ENCODE data around the gene SCMH1.

The SCMH1 gene

DNA sequence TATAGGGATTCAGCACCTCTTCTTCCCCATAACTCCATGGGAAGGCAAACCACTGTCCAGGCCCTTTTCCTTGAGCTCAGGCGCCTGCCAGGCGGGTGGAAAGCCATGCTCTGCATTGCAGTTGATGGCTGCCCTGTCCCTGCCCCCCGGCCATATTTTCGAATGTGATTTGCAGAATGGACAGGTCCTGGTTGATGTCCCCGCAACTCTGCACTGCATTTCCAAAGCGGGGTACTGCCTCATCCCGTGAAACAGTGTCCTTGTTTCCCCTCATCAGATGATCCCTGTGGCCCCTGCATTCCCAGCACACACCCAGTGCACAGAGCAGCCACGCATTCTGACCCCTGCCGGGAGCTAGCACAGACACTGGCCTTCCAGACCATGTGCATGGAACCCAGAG lies 33.7 kb upstream of the SCMH1 start:
- Histone ChIP-seq H3K4me2 (ENCODE audit: low read depth, low read length, poor library complexity, severe bottlenecking) (no peak overlapping the region), H3K27ac (ENCODE audit: low read depth, low read length) (no peak overlapping the region), H3K79me2 (ENCODE audit: insufficient read depth, low read length) (no peaks in the 10 kb centered on the region), H3K9me3 (ENCODE audit: insufficient read depth, low read length) (no peaks in the 10 kb centered on the region), H3K36me3 (ENCODE audit: low read length) (no peaks in the 10 kb centered on the region), H3K4me3 (ENCODE audit: insufficient read depth, low read length, poor library complexity, severe bottlenecking) (no peak overlapping the region), H4K20me1 (ENCODE audit: low read depth, low read length) (no peaks in the 10 kb centered on the region), H3K27me3 (ENCODE audit: low read length) (no peaks in the 10 kb centered on the region), H2AFZ (ENCODE audit: low read depth, low read length, severe bottlenecking) (no peak overlapping the region), H3K9ac (ENCODE audit: low read length) (no peak overlapping the region), H3F3A (ENCODE audit: insufficient read depth) (no peaks in the 10 kb centered on the region), H3K9me2 (replicated peaks; ENCODE audit: insufficient read depth, low read length) (no peaks in the 10 kb centered on the region)
- TF ChIP-seq, protein P1, sequence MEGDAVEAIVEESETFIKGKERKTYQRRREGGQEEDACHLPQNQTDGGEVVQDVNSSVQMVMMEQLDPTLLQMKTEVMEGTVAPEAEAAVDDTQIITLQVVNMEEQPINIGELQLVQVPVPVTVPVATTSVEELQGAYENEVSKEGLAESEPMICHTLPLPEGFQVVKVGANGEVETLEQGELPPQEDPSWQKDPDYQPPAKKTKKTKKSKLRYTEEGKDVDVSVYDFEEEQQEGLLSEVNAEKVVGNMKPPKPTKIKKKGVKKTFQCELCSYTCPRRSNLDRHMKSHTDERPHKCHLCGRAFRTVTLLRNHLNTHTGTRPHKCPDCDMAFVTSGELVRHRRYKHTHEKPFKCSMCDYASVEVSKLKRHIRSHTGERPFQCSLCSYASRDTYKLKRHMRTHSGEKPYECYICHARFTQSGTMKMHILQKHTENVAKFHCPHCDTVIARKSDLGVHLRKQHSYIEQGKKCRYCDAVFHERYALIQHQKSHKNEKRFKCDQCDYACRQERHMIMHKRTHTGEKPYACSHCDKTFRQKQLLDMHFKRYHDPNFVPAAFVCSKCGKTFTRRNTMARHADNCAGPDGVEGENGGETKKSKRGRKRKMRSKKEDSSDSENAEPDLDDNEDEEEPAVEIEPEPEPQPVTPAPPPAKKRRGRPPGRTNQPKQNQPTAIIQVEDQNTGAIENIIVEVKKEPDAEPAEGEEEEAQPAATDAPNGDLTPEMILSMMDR (IDR thresholded peaks at IDR 0.05; ENCODE audit: insufficient read depth, low read length, poor library complexity, severe bottlenecking), result no peak
- no peak for TF ChIP-seq EZH2phosphoT487 (conservative IDR thresholded peaks at IDR 0.05; ENCODE audit: low read length)

DNA sequence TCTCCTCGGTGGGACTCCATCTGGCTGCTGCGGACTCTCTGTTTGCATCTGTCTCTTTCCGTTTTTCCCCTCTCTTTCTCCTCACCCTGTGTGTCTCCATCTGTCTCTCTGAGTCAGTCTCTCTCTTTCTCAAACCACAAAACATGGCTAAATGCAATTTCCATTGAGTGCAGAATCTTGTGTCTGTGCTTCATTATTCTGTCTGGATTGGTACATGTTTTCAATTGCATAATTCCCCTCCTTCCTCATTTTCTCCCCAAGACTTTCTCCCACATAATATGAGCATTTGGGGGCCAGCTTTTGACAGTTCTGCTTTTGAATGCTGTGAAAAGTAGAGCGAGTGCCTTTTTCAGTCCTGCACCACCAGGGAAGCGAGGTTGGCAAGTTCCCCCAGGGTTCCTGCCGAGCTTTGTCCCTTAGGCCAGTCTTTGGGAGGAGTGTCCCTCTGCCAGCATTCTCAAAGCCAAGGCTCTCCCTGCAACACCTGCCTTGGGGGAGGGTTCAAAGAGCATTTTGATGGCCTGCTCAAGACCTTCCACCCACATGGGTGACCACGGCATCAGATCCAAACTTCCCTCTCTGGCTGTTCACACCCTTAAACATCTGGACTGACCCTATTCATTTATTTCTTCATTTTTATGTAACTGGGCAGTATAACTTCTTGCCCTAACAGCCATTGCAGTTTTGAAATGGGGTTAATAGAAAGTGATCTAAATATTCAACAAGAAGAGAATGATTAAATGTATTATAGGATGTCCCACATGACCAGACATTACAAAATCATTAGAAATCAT lies 32.8 kb upstream of the SCMH1 start:
- TF ChIP-seq, protein P1 (IDR thresholded peaks at IDR 0.05; ENCODE audit: insufficient read depth, low read length, poor library complexity, severe bottlenecking), result no peak
- TF ChIP-seq EZH2phosphoT487 (conservative IDR thresholded peaks at IDR 0.05; ENCODE audit: low read length), result no peak
- H3K9me2 ChIP-seq (replicated peaks; ENCODE audit: insufficient read depth, low read length), result no peaks in the 10 kb centered on the region
- H3K27ac ChIP-seq (ENCODE audit: low read depth, low read length), result no peak overlapping the region
- H3K9ac ChIP-seq (ENCODE audit: low read length), result no peak overlapping the region
- no peaks in the 10 kb centered on the region for H4K20me1 ChIP-seq (ENCODE audit: low read depth, low read length)
- no peaks in the 10 kb centered on the region for H3K27me3 ChIP-seq (ENCODE audit: low read length)
- no peaks in the 10 kb centered on the region for H3K9me3 ChIP-seq (ENCODE audit: insufficient read depth, low read length)
- H3K4me2 ChIP-seq (ENCODE audit: low read depth, low read length, poor library complexity, severe bottlenecking), result no peak overlapping the region
- H3F3A ChIP-seq (ENCODE audit: insufficient read depth), result no peaks in the 10 kb centered on the region
- no peak overlapping the region for H2AFZ ChIP-seq (ENCODE audit: low read depth, low read length, severe bottlenecking)
- H3K36me3 ChIP-seq (ENCODE audit: low read length), result no peaks in the 10 kb centered on the region
- no peaks in the 10 kb centered on the region for H3K79me2 ChIP-seq (ENCODE audit: insufficient read depth, low read length)
- H3K4me3 ChIP-seq (ENCODE audit: insufficient read depth, low read length, poor library complexity, severe bottlenecking), result no peak overlapping the region

DNA sequence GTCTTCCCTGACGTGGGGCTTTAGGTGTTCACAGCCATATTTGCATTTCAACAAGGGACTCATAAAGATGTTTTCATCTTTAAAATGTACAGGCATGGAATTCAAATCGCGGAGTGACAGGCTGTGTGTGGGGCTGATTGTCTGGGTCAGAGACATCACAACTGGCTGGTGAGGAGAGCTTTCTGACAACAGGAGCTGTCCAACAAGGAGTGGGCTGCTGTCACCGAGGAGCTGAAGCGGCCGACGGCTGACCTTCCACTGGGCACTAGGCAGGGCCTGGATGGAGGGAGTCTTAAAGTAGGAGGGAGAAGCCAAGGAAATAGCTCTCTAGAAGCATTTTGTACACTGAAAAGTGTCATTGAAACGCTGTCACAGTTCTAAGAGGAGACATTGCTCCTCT lies 30.5 kb upstream of the SCMH1 start:
- H3K9ac ChIP-seq (ENCODE audit: low read length), result no peak overlapping the region
- no peaks in the 10 kb centered on the region for H3K36me3 ChIP-seq (ENCODE audit: low read length)
- H3K9me2 ChIP-seq (replicated peaks; ENCODE audit: insufficient read depth, low read length), result no peaks in the 10 kb centered on the region
- no peak overlapping the region for H3K27ac ChIP-seq (ENCODE audit: low read depth, low read length)
- H4K20me1 ChIP-seq (ENCODE audit: low read depth, low read length), result no peaks in the 10 kb centered on the region
- no peaks in the 10 kb centered on the region for H3F3A ChIP-seq (ENCODE audit: insufficient read depth)
- no peaks in the 10 kb centered on the region for H3K9me3 ChIP-seq (ENCODE audit: insufficient read depth, low read length)
- no peak overlapping the region for H3K4me3 ChIP-seq (ENCODE audit: insufficient read depth, low read length, poor library complexity, severe bottlenecking)
- no peaks in the 10 kb centered on the region for H3K27me3 ChIP-seq (ENCODE audit: low read length)
- H3K79me2 ChIP-seq (ENCODE audit: insufficient read depth, low read length), result no peaks in the 10 kb centered on the region
- TF ChIP-seq, protein P1 (IDR thresholded peaks at IDR 0.05; ENCODE audit: insufficient read depth, low read length, poor library complexity, severe bottlenecking), result no peak
- no peak for TF ChIP-seq EZH2phosphoT487 (conservative IDR thresholded peaks at IDR 0.05; ENCODE audit: low read length)
- no peak overlapping the region for H2AFZ ChIP-seq (ENCODE audit: low read depth, low read length, severe bottlenecking)
- no peak overlapping the region for H3K4me2 ChIP-seq (ENCODE audit: low read depth, low read length, poor library complexity, severe bottlenecking)
